ENCODE data around the gene TGFA. TPM values are rescaled to one million over a fixed set of nuclear protein-coding genes. Genes with fewer than 3 reads are reported as not detected.
"Not testable (repeated sequence)": the region's sequence is repeated elsewhere in the genome, so short reads cannot be mapped to it uniquely, and the experiment has no call there.

TGFA gene
- total and polyA plus RNA-seq, 2 donors (not counting 1 experiment from before 2014, with no cell fraction given) = 0.06 TPM; not detected in 1

DNA sequence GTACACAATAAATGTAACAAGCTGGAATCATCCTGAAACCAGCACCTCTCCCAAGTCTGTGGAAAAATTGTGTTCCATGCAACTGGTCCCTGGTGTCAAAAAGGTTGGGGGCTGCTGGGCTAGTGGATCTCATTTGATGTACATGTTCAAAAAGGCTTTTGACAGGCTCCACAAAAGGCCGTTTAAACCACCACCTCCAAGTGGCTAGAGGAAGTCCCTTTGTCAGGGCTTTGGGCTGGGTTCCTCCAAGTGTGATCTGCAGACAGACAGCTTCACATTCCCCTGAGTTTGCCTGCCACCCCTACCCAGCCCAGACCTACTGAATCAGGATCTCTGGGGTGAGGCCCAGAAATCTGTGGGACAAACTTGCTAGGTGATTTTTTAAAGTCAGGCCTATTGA lies 84.7 kb downstream of the TGFA start:
- no peaks in the 10 kb centered on the region for H3K79me2 ChIP-seq (ENCODE audit: control insufficient read depth, insufficient read depth, low read length)
- no peak for DNase-seq (ENCODE audit: low read depth in 2 of 2)
- H4K20me1 ChIP-seq (ENCODE audit: control insufficient read depth, extremely low read depth, insufficient read depth, low read length) = no peaks in the 10 kb centered on the region
- H3K4me2 ChIP-seq (ENCODE audit: extremely low read depth, insufficient read depth, low read length) = no peak overlapping the region
- H3K4me3 ChIP-seq (replicated peaks in 1 of 4; ENCODE audit: control extremely low read depth in 1 of 4, insufficient read depth in 1 of 4, low read depth in 3 of 4, low read length in 4 of 4) = no peak overlapping the region
- H3K27me3 ChIP-seq (ENCODE audit: control insufficient read depth, insufficient read depth, low read length) = peaks cover 6% of the 10 kb centered on the region
- H3K9ac ChIP-seq (ENCODE audit: insufficient read depth, low read length) = no peak overlapping the region
- no peak for TF ChIP-seq EZH2 (IDR thresholded peaks at IDR 0.05; ENCODE audit: low read length, missing control alignments)
- TF ChIP-seq CTCF (conservative IDR thresholded peaks at IDR 0.05 in 1 of 2, IDR thresholded peaks at IDR 0.05 in 1 of 2; ENCODE audit: low read depth in 1 of 2, low read length in 2 of 2) = no peak
- H3K27ac ChIP-seq (ENCODE audit: insufficient read depth, low read length) = no peak overlapping the region
- H3K4me1 ChIP-seq (ENCODE audit: control insufficient read depth, extremely low read depth, insufficient read depth, low read length) = no peaks in the 10 kb centered on the region
- H2AFZ ChIP-seq (ENCODE audit: low read length) = no peak overlapping the region
- no peaks in the 10 kb centered on the region for H3K36me3 ChIP-seq (ENCODE audit: control insufficient read depth, insufficient read depth, low read length)
- H3K9me3 ChIP-seq (ENCODE audit: control insufficient read depth, insufficient read depth, low read depth, low read length) = no peaks in the 10 kb centered on the region

GRCh38 chr2:70467831-70468779 lies 85.5 kb downstream of the TGFA start:
- H2AFZ ChIP-seq (ENCODE audit: low read length) = no peak overlapping the region
- no peak overlapping the region for H3K4me2 ChIP-seq (ENCODE audit: extremely low read depth, insufficient read depth, low read length)
- DNase-seq (ENCODE audit: low read depth in 2 of 2) = no peak
- no peaks in the 10 kb centered on the region for H3K36me3 ChIP-seq (ENCODE audit: control insufficient read depth, insufficient read depth, low read length)
- no peak overlapping the region for H3K9ac ChIP-seq (ENCODE audit: insufficient read depth, low read length)
- no peak overlapping the region for H3K27ac ChIP-seq (ENCODE audit: insufficient read depth, low read length)
- no peaks in the 10 kb centered on the region for H3K4me1 ChIP-seq (ENCODE audit: control insufficient read depth, extremely low read depth, insufficient read depth, low read length)
- H4K20me1 ChIP-seq (ENCODE audit: control insufficient read depth, extremely low read depth, insufficient read depth, low read length) = no peaks in the 10 kb centered on the region
- TF ChIP-seq CTCF (conservative IDR thresholded peaks at IDR 0.05 in 1 of 2, IDR thresholded peaks at IDR 0.05 in 1 of 2; ENCODE audit: low read depth in 1 of 2, low read length in 2 of 2) = no peak
- no peak for TF ChIP-seq EZH2 (IDR thresholded peaks at IDR 0.05; ENCODE audit: low read length, missing control alignments)
- H3K79me2 ChIP-seq (ENCODE audit: control insufficient read depth, insufficient read depth, low read length) = no peaks in the 10 kb centered on the region
- H3K4me3 ChIP-seq (replicated peaks in 1 of 4; ENCODE audit: control extremely low read depth in 1 of 4, insufficient read depth in 1 of 4, low read depth in 3 of 4, low read length in 4 of 4) = no peak overlapping the region
- H3K9me3 ChIP-seq (ENCODE audit: control insufficient read depth, insufficient read depth, low read depth, low read length) = no peaks in the 10 kb centered on the region
- peaks cover 6% of the 10 kb centered on the region for H3K27me3 ChIP-seq (ENCODE audit: control insufficient read depth, insufficient read depth, low read length)

DNA sequence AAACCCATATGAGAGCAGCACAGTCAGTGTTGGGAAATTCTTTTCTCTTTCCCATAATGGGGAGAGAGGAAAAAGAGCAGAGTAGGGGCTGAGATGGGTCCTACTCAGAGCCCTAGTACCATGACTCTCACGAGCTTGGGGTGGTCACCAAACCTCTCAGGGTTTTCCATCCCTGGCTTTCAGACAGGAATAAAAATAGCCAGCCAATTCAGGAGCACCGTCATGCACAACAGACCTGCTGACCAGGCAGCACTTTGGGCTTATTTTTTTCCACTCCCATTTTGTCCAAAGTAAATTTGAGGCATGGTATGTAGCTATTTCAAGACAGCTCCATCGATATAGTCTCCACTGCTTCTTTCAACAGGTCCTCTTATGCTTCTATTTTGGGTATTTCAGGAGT lies 86.4 kb downstream of the TGFA start:
- H3K27me3 ChIP-seq (ENCODE audit: control insufficient read depth, insufficient read depth, low read length) = peaks cover 6% of the 10 kb centered on the region
- no peaks in the 10 kb centered on the region for H4K20me1 ChIP-seq (ENCODE audit: control insufficient read depth, extremely low read depth, insufficient read depth, low read length)

GRCh38 chr2:70466647-70467046 lies 87.0 kb downstream of the TGFA start:
- H2AFZ ChIP-seq (ENCODE audit: low read length) = not testable (repeated sequence)

More for the DNA sequence above, 86.4 kb downstream of the TGFA start:
- no peaks in the 10 kb centered on the region for H3K9me3 ChIP-seq (ENCODE audit: control insufficient read depth, insufficient read depth, low read depth, low read length)
- H2AFZ ChIP-seq (ENCODE audit: low read length) = no peak overlapping the region
- no peaks in the 10 kb centered on the region for H3K36me3 ChIP-seq (ENCODE audit: control insufficient read depth, insufficient read depth, low read length)
- H3K79me2 ChIP-seq (ENCODE audit: control insufficient read depth, insufficient read depth, low read length) = no peaks in the 10 kb centered on the region
- H3K4me1 ChIP-seq (ENCODE audit: control insufficient read depth, extremely low read depth, insufficient read depth, low read length) = no peaks in the 10 kb centered on the region
- H3K4me2 ChIP-seq (ENCODE audit: extremely low read depth, insufficient read depth, low read length) = no peak overlapping the region
- no peak overlapping the region for H3K9ac ChIP-seq (ENCODE audit: insufficient read depth, low read length)
- H3K27ac ChIP-seq (ENCODE audit: insufficient read depth, low read length) = no peak overlapping the region
- H3K4me3 ChIP-seq (replicated peaks in 1 of 4; ENCODE audit: control extremely low read depth in 1 of 4, insufficient read depth in 1 of 4, low read depth in 3 of 4, low read length in 4 of 4) = no peak overlapping the region
- TF ChIP-seq CTCF (conservative IDR thresholded peaks at IDR 0.05 in 1 of 2, IDR thresholded peaks at IDR 0.05 in 1 of 2; ENCODE audit: low read depth in 1 of 2, low read length in 2 of 2) (no peak), EZH2 (IDR thresholded peaks at IDR 0.05; ENCODE audit: low read length, missing control alignments) (no peak)
- DNase-seq (ENCODE audit: low read depth in 2 of 2) = no peak

More at GRCh38 chr2:70466647-70467046, 87.0 kb downstream of the TGFA start:
- not testable (repeated sequence) for H3K9me3 ChIP-seq (ENCODE audit: control insufficient read depth, insufficient read depth, low read depth, low read length); H3K4me2 ChIP-seq (ENCODE audit: extremely low read depth, insufficient read depth, low read length); H3K79me2 ChIP-seq (ENCODE audit: control insufficient read depth, insufficient read depth, low read length); H3K4me3 ChIP-seq (replicated peaks in 1 of 4; ENCODE audit: control extremely low read depth in 1 of 4, insufficient read depth in 1 of 4, low read depth in 3 of 4, low read length in 4 of 4); H4K20me1 ChIP-seq (ENCODE audit: control insufficient read depth, extremely low read depth, insufficient read depth, low read length); H3K27ac ChIP-seq (ENCODE audit: insufficient read depth, low read length); H3K9ac ChIP-seq (ENCODE audit: insufficient read depth, low read length); H3K27me3 ChIP-seq (ENCODE audit: control insufficient read depth, insufficient read depth, low read length); H3K36me3 ChIP-seq (ENCODE audit: control insufficient read depth, insufficient read depth, low read length); H3K4me1 ChIP-seq (ENCODE audit: control insufficient read depth, extremely low read depth, insufficient read depth, low read length); DNase-seq (ENCODE audit: low read depth in 2 of 2)

All from fibroblast of lung (primary cell).